ENCODE data around the gene SLC23A2. TPM values are rescaled to one million over a fixed set of nuclear protein-coding genes. Genes with fewer than 3 reads are reported as not detected.
"Not testable (repeated sequence)": the region's sequence is repeated elsewhere in the genome, so short reads cannot be mapped to it uniquely, and the experiment has no call there.

Gene SLC23A2
- total RNA-seq, 1 donor from 2014 or later, result 9.4 TPM

GRCh38 chr20:5005326-5005725 is 4.0 kb upstream of the SLC23A2 start:
- ATAC-seq, result no peak

GRCh38 chr20:5004825-5005224 is 3.5 kb upstream of the SLC23A2 start:
- ATAC-seq, result not testable (repeated sequence)

GRCh38 chr20:5003626-5004025 is 2.3 kb upstream of the SLC23A2 start:
- no peak for ATAC-seq

- no peak for ATAC-seq
Observed at GRCh38 chr20:5002077-5002413, 735 bp upstream of the SLC23A2 start.

- peak; percentile 36 for ATAC-seq
Observed at GRCh38 chr20:5000263-5001173, 792 bp downstream of the SLC23A2 start.

GRCh38 chr20:4999788-5000187 is 1.5 kb downstream of the SLC23A2 start:
- peak; percentile 48 for ATAC-seq

GRCh38 chr20:4998160-4998651 is 3.1 kb downstream of the SLC23A2 start:
- ATAC-seq, result no peak

GRCh38 chr20:4997222-4997621 is 4.1 kb downstream of the SLC23A2 start:
- no peak for ATAC-seq

- ATAC-seq, result no peak
Observed at GRCh38 chr20:4989570-4989969, 11.7 kb downstream of the SLC23A2 start.

GRCh38 chr20:4987130-4987529 is 14.2 kb downstream of the SLC23A2 start:
- no peak for ATAC-seq

- ATAC-seq, result no peak
Observed at GRCh38 chr20:4985658-4986057, 15.7 kb downstream of the SLC23A2 start.

- ATAC-seq, result no peak
Observed at GRCh38 chr20:4982281-4982680, 19.0 kb downstream of the SLC23A2 start.

GRCh38 chr20:4979841-4980410 is 21.4 kb downstream of the SLC23A2 start:
- no peak for ATAC-seq

- ATAC-seq, result no peak
Observed at GRCh38 chr20:4978050-4978918, 23.0 kb downstream of the SLC23A2 start.

GRCh38 chr20:4976014-4976413 is 25.3 kb downstream of the SLC23A2 start:
- not testable (repeated sequence) for ATAC-seq

- ATAC-seq, result peak; percentile 33
Observed at GRCh38 chr20:4973330-4974097, 27.8 kb downstream of the SLC23A2 start.

GRCh38 chr20:4972506-4973251 is 28.6 kb downstream of the SLC23A2 start:
- ATAC-seq, result no peak

GRCh38 chr20:4971064-4971463 is 30.2 kb downstream of the SLC23A2 start:
- no peak for ATAC-seq

GRCh38 chr20:4967752-4968477 is 33.4 kb downstream of the SLC23A2 start:
- no peak for ATAC-seq

- no peak for ATAC-seq
Observed at GRCh38 chr20:4966826-4967751, 34.2 kb downstream of the SLC23A2 start.

Data from esophagus mucosa (tissue), 1 donor.